ENCODE results near the gene NT5M.
A peak's percentile ranks its signal among the peaks of the same experiment; 100 is the strongest.
"Not testable (repeated sequence)": the region's sequence is repeated elsewhere in the genome, so short reads cannot be mapped to it uniquely, and the experiment has no call there.

Gene NT5M

DNA sequence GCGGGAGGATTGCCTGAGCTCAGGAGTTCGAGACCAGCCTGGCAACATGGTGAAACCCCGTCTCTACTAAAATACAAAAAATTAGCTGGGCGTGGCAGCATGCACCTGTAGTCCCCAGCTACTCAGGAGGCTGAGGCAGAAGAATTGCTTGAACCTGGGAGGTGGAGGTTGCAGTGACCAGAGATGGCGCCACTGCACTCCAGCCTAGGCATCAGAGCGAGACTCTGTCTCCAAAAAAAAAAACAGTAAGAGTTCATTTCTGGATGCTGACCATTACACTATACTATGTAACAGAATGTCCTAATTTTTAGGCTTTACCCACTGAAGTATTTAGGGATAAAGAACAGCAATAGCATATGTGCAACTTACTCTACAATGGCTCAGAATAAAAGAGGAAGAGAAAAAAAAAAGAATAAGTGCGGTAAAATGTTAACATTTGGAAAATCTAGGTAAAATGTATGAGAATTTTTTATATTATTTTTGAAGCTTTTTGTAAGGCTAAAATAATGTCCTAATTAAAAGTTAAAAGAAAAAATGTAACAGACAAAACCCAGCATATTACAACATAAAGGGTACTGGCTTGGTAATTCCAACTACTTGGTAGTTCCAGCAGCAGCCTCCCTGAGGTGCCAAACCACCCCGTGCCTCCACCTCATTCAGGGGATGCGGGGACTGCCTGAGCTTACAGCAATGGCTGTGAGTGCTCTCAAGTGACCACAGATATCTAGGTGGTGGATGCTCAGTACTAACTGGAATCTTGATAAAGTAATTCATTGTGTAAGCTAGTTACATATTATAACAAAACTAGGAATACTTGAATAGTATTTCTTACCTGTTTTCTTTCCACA lies 33.0 kb upstream of the NT5M start:
- Histone ChIP-seq H3K9ac (ENCODE audit: insufficient read length) (no peak overlapping the region), H3K9me3 (ENCODE audit: low read depth, low read length) (no peaks in the 10 kb centered on the region), H3K36me3 (ENCODE audit: insufficient read depth, low read length) (peaks cover 71% of the 10 kb centered on the region), H3K4me3 (no peak overlapping the region), H3K27ac (no peak overlapping the region)
- no peak for DNase-seq (ENCODE audit: low read depth, low spot score)
- TF ChIP-seq POLR2AphosphoS5 (IDR thresholded peaks at IDR 0.05; ENCODE audit: borderline replicate concordance, low read depth, low read length) (no peak), FOXP2 (optimal IDR thresholded peaks at IDR 0.05; ENCODE audit: control extremely low read depth, extremely low read length, insufficient read depth) (no peak), EZH2 (IDR thresholded peaks at IDR 0.05) (no peak)

DNA sequence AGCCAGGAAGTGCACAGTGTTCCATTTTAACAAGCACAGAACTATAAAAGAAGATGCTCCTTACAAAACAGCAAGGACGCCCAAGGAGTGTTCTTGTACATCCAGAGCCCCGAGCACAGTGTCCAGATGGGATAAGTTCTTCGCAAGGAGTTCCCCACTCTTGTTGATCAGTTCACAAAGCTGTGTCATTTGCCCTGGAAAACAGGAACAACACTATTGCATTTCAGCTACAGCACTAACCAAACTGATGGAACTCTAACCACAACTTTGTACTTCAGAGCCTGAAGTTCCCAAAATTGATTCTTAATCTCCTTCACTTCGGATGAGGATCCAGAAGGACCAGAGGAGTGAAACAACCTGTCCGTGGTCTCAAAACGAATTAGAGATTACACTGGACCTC lies 27.2 kb upstream of the NT5M start:
- H3K36me3 ChIP-seq (ENCODE audit: insufficient read depth, low read length): peaks cover 29% of the 10 kb centered on the region
- 0 out of 2 replicates have a peak overlapping the region, but pooled peaks have one; percentile 2 for H3K27ac ChIP-seq

DNA sequence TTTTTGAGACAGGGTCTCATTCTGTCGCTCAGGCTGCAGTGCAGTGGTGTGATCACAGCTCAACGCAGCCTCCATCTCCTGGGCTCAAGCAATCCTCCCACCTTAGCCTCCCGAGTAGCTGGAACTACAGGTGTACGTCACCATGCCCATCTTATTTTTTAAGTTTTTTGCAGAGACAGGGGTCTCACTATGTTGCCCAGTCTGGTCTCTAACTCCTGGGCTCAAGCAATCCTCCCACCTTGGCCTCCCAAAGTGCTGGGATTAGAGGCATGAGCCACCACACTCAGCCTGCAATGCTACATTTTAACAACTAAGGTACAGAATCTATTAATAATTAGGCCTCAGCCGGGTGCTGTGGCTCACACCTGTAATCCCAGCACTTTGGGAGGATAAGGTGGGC lies 25.7 kb upstream of the NT5M start:
- not testable (repeated sequence) for H3K9me3 ChIP-seq (ENCODE audit: low read depth, low read length); DNase-seq (ENCODE audit: low read depth, low spot score); H3K27ac ChIP-seq; H3K9ac ChIP-seq (ENCODE audit: insufficient read length); H3K4me3 ChIP-seq
- H3K36me3 ChIP-seq (ENCODE audit: insufficient read depth, low read length): peaks cover 25% of the 10 kb centered on the region

More for the DNA sequence above, 27.2 kb upstream of the NT5M start:
- Histone ChIP-seq H3K4me3 (no peak overlapping the region), H3K9me3 (ENCODE audit: low read depth, low read length) (no peaks in the 10 kb centered on the region), H3K9ac (ENCODE audit: insufficient read length) (no peak overlapping the region)
- no peak for TF ChIP-seq POLR2AphosphoS5 (IDR thresholded peaks at IDR 0.05; ENCODE audit: borderline replicate concordance, low read depth, low read length)
- no peak for TF ChIP-seq EZH2 (IDR thresholded peaks at IDR 0.05)
- TF ChIP-seq FOXP2 (optimal IDR thresholded peaks at IDR 0.05; ENCODE audit: control extremely low read depth, extremely low read length, insufficient read depth): no peak
- DNase-seq (ENCODE audit: low read depth, low spot score): no peak

DNA sequence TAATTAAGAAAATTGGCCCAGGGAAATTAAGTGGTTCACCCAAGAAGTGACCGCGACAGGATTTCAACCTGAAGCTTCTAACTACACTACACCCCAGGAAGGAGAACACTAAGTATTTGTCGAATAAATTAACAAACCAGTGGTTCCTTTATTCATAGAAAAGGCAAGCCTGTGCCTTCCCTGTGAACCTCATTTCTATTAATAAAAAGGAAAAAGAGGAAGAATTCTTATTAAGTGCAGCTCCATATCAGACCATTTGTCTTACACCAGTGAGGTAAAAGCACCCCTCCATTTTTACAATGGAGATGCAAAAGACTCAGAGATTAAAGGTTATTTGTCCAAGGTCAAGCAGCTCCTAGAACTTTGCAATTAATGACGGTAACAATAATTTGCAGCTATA lies 23.9 kb upstream of the NT5M start:
- peaks cover 7% of the 10 kb centered on the region; the same call in 1 of the 2 replicates for H3K36me3 ChIP-seq (ENCODE audit: insufficient read depth, low read length)
- no peak for DNase-seq (ENCODE audit: low read depth, low spot score)
- TF ChIP-seq FOXP2 (optimal IDR thresholded peaks at IDR 0.05; ENCODE audit: control extremely low read depth, extremely low read length, insufficient read depth): no peak
- TF ChIP-seq POLR2AphosphoS5 (IDR thresholded peaks at IDR 0.05; ENCODE audit: borderline replicate concordance, low read depth, low read length): no peak
- no peak for TF ChIP-seq EZH2 (IDR thresholded peaks at IDR 0.05)
- H3K27ac ChIP-seq: no peak overlapping the region
- H3K4me3 ChIP-seq: peak overlapping the region; percentile 84
- H3K9me3 ChIP-seq (ENCODE audit: low read depth, low read length): no peaks in the 10 kb centered on the region
- H3K9ac ChIP-seq (ENCODE audit: insufficient read length): peak overlapping the region; percentile 95

DNA sequence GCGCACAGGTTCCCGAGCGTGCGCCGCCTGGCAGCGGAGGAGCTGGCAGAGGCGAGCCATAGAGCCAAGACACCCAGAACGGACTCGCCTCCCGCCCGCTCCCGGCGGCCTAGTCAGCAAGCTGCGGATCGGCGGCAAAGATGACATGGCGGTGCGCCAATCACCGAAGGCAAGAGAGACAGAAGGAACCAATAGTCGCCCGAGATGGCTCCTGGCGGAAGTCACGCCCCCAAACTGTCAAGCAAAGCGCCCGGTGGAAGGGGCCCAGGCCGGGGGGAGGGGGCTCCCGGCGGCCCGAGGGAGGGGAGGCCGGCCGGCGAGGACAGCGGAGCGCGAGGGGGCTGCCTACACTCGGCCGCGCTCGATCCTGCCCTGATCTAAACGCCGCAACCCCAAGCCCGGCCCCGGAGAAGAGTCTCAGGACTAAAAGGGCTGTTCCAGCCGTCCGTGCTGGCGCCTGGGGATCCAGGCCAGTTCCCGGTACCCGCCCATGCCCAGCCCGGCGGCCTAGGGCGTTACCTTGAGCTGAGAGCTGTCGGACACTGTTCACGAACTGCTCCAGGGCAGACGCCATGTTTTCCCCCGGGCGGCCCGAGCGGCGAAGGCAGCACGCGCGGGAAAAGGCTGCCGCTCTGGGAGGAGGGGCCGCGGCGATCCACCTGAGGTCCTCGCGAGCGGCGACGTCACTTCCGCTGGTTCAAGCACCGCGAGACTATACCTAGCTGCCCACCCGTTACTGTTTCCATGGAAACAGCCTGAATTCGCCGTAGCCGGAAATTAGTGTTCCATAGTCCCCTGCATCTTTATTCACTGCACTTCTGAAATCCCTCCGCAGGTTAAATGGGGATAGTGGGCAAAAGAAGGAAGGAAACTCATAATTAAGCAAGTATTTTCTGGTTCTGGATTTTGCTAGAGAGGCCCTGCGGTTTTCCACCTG lies 22.3 kb upstream of the NT5M start, which contains the start of gene COPS3:
Gene COPS3, minus strand, starts transcription at position 634 of the 937 bp plus-strand sequence. Its CDS starts 60 bp downstream, at position 574.
- H3K27ac ChIP-seq: peak within 1 kb of the TSS; percentile 94
- TF ChIP-seq FOXP2 (optimal IDR thresholded peaks at IDR 0.05; ENCODE audit: control extremely low read depth, extremely low read length, insufficient read depth) (no peak), POLR2AphosphoS5 (IDR thresholded peaks at IDR 0.05; ENCODE audit: borderline replicate concordance, low read depth, low read length) (peak; percentile 70)
- H3K4me3 ChIP-seq: peak within 1 kb of the TSS; percentile 84
- no peaks in the 10 kb centered on the region for H3K9me3 ChIP-seq (ENCODE audit: low read depth, low read length)
- peaks cover 7% of the 10 kb centered on the region; the same call in 1 of the 2 replicates for H3K36me3 ChIP-seq (ENCODE audit: insufficient read depth, low read length)
- peak; percentile 57 for DNase-seq (ENCODE audit: low read depth, low spot score)
- peak within 1 kb of the TSS; percentile 95 for H3K9ac ChIP-seq (ENCODE audit: insufficient read length)

DNA sequence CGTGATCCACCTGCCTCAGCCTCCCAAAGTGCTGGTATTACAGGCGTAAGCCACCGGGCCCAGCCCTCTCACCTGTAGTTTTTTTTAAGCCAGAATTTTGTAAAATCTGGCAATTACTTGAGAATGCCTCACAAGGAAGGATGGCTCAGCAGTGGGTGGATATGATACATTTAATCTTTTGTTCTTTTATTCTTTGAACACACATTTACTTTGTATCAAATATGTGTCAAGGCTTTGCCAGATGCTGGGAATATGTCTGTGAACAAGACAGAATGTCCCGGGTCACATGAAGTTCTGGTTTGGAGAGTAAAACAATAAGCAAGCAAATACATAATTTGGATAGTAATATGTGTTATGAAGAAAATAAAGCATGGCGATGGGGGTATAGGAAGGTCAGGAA lies 17.2 kb upstream of the NT5M start:
- Histone ChIP-seq H3K9me3 (ENCODE audit: low read depth, low read length) (no peaks in the 10 kb centered on the region), H3K9ac (ENCODE audit: insufficient read length) (no peak overlapping the region), H3K27ac (no peak overlapping the region), H3K36me3 (ENCODE audit: insufficient read depth, low read length) (no peaks in the 10 kb centered on the region), H3K4me3 (no peak overlapping the region)
- TF ChIP-seq FOXP2 (optimal IDR thresholded peaks at IDR 0.05; ENCODE audit: control extremely low read depth, extremely low read length, insufficient read depth): no peak
- no peak for TF ChIP-seq EZH2 (IDR thresholded peaks at IDR 0.05)
- no peak for TF ChIP-seq POLR2AphosphoS5 (IDR thresholded peaks at IDR 0.05; ENCODE audit: borderline replicate concordance, low read depth, low read length)
- no peak for DNase-seq (ENCODE audit: low read depth, low spot score)

DNA sequence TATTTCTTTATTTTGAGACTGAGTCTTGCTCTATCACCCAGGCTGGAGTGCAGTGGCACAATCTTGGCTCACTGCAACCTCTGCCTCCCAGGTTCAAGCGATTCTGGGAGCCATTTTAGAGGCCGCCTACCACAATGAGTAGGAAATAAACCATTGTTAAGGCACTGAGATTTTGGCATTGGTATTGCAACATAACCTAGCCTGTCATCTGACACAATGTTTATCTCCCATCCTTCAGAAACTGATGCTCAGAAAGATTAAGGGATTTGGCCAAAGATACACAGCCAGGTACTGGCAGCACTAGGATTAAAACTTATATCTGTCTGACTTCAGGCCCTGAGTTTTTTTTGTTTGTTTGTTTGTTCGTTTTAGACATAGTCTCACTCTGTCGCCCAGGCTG lies 14.1 kb upstream of the NT5M start:
- no peaks in the 10 kb centered on the region for H3K36me3 ChIP-seq (ENCODE audit: insufficient read depth, low read length)
- no peak for TF ChIP-seq FOXP2 (optimal IDR thresholded peaks at IDR 0.05; ENCODE audit: control extremely low read depth, extremely low read length, insufficient read depth)
- no peak for TF ChIP-seq EZH2 (IDR thresholded peaks at IDR 0.05)
- TF ChIP-seq POLR2AphosphoS5 (IDR thresholded peaks at IDR 0.05; ENCODE audit: borderline replicate concordance, low read depth, low read length): no peak
- H3K9me3 ChIP-seq (ENCODE audit: low read depth, low read length): no peaks in the 10 kb centered on the region
- no peak overlapping the region for H3K4me3 ChIP-seq
- no peak overlapping the region for H3K27ac ChIP-seq
- DNase-seq (ENCODE audit: low read depth, low spot score): no peak
- H3K9ac ChIP-seq (ENCODE audit: insufficient read length): no peak overlapping the region

DNA sequence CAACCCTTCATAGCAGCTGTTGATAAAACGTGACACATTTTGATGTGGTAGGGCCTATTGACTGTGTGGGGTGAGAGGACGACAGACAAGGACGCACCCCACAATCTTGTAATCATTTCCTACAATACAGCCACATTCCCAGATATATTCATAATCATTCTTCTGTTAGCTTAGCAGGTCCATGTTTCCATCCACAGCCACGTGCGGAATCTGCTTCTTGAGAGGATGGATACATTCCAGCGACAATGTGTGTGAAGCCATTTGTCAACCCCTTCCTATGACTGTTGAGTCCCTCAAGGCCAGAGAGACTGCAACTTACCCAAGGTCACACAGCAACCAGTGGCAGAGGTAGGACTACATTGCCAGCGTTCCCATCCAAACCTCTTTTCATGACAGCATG lies 13.5 kb upstream of the NT5M start:
- H3K36me3 ChIP-seq (ENCODE audit: insufficient read depth, low read length): no peaks in the 10 kb centered on the region
- H3K9me3 ChIP-seq (ENCODE audit: low read depth, low read length): no peaks in the 10 kb centered on the region
- no peak for DNase-seq (ENCODE audit: low read depth, low spot score)
- no peak overlapping the region for H3K9ac ChIP-seq (ENCODE audit: insufficient read length)
- no peak overlapping the region for H3K4me3 ChIP-seq
- H3K27ac ChIP-seq: no peak overlapping the region
- no peak for TF ChIP-seq FOXP2 (optimal IDR thresholded peaks at IDR 0.05; ENCODE audit: control extremely low read depth, extremely low read length, insufficient read depth)
- no peak for TF ChIP-seq EZH2 (IDR thresholded peaks at IDR 0.05)
- TF ChIP-seq POLR2AphosphoS5 (IDR thresholded peaks at IDR 0.05; ENCODE audit: borderline replicate concordance, low read depth, low read length): no peak
